Astrocyte of the hippocampus (primary cell): ENCODE data around the gene LPIN3.

Source experiments
- DNase-seq: peaks from one replicate; pipeline ENCODE4 v3.0.0; 2011; ENCODE audit warnings: low read depth, low spot score

LPIN3 gene

GRCh38 chr20:41320976-41321375, 19.6 kb upstream of the LPIN3 start:
- DNase-seq, result no peak

- DNase-seq, result no peak
Observed at GRCh38 chr20:41327178-41327577, 13.4 kb upstream of the LPIN3 start.

DNA sequence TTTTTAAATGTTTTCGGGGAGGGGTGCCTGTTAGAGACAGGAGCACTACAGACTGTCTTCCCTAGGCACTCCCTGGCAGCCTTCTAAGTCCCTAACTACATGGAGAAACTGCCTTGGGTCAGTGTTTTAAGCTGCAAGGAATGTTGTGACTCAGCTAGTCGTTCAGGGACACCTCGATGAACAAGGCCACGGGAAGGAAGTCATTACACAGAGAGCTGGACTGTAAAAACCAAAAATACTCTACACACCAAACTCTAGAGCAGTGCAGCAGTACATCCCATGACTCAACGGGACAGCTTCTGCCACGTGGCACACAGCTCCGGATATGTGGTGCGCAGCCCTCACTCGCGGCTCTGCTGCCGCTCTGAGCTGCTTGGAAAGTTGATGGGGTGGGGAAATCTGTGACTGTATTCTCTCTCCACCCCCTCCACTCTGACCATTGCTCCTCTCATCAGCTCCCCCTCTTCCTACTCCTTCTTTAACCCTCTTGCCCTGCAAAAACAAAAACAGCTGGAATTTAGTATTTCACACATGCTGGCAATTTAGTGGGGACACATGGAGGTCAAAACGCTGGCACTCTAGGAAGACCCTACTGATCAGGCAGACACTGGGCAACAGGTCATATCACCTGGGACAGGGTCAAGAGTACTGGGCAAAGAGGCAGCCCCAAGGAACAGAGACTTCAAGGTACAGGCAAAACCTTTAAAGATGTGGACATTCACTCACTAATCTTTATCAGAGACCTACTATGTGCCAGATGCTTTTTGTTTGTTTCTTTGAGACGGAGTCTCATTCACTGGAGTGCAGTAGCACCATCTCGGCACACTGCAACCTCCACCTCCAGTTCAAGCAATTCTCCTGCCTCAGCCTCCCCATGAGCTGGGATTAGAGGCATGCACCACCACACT, 10.9 kb upstream of the LPIN3 start:
- peak; percentile 95 for DNase-seq

- DNase-seq, result no peak
Observed at GRCh38 chr20:41330343-41330720, 10.3 kb upstream of the LPIN3 start.

DNA sequence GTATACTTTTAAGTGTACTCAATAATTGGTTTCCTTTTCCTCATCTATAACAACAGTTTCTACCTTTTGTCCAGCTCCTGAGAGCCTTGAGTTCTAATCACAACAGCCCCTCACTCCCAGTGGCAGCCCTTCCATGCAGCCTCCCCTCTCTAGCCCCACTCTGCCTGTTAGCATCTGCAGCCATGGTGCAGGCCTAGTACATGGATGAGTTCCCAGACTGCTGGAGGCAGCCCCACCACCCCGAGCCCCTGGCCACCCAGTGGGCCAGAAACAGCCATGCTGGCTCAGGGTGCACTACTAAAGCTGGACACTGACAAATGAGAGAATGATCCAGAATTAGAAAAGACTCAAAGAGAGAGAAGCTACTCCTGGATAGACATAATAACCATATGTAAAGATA, 9.7 kb upstream of the LPIN3 start:
- DNase-seq, result no peak

GRCh38 chr20:41331731-41332130, 8.9 kb upstream of the LPIN3 start:
- no peak for DNase-seq

DNA sequence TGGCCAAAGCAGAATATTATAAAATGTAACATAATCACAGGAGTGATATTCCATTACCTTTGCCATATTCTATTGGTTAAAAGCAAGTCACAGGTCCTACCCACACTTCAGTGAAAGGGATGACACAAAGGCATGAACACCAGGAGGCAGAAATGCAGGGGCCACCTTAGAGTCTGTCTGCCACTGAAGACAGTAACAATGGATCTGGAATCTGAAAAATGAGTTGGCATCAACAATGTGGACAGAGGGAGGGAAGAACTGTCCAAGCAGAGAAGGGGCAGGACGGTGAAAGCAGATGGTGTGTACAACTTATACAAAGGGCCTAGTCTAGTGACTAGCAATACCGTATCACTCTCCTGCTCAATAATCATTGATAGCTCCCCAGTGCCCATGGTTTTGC, 6.6 kb upstream of the LPIN3 start:
- DNase-seq, result no peak

GRCh38 chr20:41334443-41335421, 5.9 kb upstream of the LPIN3 start:
- DNase-seq, result no peak

- DNase-seq, result no peak
Observed at GRCh38 chr20:41335591-41335990, 5.0 kb upstream of the LPIN3 start.

DNA sequence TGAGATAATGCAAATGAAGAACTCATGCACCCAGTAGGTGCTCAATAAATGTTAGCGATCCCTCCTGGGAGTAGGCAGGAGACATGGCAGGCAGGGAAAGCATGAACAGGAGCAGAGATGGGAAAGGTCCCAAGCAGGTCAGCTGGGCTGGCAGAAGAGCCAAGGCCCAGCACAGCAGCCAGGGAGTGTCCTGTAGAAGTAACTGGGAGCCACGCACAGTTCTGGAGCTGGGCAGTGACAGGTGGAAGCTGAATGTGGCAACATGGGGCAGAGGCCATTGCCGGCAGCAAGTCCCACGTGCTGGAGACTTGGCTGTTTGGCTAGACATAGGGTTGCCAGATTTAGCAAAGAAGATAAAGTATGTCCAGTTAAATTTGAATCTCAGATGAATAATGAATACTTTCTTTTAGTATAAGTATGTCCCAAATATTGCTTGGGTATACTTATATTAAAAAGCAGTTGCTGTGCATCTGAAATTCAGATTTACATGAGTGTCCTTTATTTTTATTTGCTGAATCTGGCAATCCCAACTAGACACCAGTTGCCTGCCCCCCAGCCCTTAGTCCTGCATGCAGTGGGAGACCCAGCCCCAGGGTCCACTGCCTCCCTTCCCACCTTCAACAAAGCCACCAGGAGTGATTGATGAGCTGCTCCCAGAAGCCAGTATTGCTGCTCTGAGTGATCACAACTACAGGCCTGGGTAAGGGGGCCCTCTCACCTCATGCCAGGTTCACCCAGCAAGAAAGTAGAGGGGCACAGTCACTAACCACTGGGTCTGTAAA, 3.7 kb upstream of the LPIN3 start:
- no peak for DNase-seq

DNA sequence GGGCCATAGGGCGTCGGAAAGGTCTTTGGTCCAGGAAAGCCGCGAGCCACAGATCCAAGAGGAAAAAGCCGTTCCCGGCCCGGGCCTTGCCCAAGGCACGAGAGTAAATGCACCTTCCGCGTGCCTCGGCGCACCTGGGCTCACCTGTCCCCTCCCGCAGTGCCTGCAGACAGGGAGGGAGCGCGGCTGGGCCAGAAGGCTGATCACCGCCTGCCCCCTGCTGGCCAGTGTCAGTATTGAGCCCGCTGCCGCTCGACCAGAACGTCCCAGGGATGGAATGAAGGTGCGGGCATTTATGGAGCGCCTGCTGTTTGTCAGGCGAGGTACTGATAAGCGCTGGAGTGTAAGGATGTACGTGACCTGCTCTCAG, 679 bp upstream of the LPIN3 start:
- peak; percentile 84 for DNase-seq

DNA sequence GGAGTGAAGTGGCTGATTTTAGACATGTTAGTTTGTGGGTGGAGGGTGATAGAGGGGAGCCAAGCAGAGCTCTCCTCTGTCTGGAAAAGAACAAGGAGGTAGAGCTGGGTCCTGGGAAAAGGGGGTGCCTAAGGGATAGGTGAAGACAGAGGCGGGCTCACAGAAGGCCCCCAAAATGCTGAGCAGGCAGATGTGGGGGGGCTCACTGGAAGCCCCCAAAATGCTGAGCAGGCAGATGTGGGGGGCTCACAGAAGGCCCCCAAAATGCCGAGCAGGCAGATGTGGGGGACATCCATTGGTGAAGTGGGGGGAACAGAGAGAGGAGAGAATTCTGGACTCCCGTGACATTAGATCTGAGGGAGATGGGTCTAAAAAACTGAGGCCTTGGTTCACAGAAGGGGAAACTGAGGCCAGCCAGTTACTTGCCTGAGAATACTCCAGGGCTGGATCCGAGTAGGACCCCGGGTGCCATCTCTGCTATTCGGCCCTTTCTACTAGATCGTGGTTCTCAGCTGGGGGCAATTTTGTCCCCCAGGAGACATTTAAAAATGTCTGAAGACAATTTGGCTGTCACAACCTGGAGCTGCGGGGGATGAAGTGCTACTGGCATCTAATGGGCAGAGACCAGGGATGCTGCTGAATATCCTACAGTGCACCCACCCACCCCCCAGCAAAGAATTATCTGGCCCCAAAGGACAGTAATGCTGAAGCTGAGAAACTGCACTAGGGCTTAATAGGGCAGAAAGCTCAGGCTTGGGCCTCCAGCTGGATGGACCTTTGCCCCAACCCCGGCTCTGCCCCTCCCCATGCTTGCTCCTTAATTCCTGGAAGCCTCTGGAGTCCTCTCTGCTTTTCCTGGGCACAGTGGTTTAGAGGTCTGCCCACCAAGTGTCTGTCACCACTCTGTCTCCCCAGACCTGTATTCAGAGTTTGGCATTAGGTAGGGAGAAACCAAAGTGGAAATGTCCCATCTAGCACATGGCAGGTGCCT, 2.1 kb downstream of the LPIN3 start:
- no peak for DNase-seq

DNA sequence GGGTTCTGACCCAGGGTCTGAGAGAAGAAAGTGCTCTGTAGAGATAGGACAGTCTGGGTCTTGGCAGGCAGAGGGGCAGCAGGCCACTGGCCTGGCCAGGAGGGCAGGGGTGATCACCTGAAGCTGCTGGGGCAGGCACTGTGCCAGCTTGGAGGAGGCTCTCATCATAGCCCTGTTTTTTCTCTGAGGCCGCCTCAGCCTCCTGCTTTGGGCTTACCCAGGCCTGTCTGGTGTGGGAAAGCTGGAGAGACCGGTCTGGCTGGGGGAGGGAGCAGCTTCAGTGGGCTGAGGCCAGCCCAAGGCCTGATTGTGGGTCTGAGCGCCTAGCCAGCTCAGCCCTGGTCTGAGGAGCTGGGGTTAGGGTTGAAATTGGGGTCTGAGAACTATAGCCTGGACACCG, 3.9 kb downstream of the LPIN3 start:
- no peak for DNase-seq

DNA sequence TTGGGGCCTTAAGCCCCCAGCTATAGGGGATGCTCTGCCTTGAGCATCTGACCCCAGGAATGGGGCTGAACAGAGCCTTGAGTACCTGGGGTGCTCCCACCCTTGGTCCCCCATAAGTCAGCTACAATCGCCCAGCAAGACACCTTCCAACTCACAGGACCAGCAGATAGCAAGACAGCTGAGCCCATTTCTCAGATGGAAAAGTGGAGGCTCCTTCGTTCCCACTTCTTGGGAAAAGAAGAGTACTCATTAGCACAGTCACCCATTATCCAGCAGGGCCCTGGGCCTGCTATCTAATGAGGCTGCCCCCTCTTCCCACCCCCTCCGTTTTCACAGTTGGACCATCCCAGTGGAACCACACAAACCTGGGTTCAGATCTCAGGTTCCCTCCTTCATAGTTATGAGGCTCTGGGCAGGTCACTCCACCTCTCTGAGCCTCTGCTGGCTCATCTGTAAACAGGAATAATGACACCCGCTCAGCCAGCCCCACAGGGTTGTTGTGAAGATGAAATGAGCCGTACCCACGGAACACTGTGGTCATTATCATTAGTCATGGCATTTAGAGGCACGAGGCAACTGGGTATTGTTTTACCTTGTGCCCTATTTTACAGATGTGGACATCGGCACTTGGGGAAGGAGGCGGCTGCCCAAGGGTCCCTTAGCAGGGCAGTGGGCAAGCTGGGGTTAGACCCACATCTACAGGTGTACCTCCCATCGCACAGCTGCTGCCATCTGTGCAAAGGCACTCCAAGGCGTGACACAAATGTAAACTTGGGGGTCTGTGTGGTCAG, 4.5 kb downstream of the LPIN3 start:
- no peak for DNase-seq

- DNase-seq, result no peak
Observed at GRCh38 chr20:41345729-41346067, 5.1 kb downstream of the LPIN3 start.

DNA sequence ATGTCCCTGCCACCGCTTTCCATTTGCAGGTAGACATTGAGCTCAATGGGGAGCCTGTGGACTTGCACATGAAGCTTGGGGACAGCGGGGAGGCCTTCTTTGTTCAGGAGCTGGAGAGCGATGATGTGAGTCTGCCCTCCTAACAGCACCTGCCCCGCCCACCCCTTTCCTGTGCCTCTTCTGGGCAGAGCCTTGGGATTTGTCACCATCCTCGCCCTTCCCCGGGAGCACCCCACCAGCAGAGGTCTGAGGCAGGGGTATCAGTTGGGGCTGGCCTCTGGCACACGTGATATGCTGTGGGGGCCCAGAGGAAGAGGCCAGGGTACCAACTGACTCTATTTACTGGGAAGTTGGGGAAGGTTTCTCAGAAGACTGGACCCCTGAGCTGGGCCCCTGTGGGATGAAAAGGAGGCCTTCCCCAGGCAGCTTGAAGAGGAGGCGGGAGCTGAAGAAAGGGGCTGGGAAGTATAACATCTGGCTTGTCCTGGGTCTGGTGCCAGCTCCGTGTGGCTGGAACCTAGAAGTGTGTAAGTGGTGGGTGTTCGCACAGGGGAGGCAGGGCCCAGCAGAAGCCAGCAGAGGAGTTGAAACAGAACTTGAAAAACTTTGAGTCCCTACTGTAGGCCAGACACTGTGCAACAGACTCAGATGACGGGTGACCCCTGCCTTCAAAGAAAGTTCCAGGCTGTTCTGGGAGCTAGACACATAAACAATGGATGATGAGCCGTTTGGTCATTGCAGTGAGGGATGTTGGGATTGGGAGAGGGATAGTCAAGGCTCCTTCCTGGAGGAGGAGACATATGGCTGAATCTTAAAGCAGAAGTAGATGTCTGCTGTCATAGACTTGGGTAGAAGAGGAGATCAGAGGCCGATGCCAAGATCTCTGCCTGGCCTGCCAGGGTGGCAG, 7.2 kb downstream of the LPIN3 start:
- DNase-seq, result no peak

DNA sequence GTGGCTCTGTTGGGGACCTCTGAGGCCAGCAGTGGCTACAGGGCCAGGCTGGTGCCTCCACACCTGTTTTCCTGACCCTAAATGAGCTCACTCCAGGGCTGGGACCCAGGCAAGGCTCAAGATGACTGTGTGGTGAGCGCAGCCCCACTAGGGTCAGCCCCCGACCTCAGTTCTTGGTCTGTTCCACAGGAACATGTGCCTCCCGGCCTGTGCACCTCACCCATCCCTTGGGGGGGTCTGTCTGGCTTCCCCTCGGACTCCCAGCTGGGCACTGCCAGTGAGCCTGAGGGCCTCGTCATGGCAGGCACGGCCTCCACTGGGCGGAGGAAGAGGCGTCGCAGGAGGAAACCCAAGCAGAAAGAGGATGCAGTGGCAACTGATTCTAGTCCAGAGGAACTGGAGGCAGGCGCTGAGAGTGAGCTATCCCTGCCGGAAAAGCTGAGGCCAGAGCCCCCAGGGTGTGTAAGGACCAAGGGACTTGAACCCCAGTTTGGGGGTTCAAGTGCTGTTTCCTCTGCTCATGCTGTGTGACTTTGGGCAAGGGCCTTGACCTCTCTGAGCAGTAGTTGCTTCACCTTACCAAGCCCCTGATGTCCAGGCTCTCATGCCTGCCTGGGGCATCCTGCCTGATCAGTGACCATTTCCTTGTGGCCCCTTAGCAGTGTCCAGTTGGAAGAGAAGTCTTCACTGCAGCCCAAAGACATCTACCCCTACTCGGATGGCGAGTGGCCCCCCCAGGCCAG, 8.0 kb downstream of the LPIN3 start:
- DNase-seq, result no peak

DNA sequence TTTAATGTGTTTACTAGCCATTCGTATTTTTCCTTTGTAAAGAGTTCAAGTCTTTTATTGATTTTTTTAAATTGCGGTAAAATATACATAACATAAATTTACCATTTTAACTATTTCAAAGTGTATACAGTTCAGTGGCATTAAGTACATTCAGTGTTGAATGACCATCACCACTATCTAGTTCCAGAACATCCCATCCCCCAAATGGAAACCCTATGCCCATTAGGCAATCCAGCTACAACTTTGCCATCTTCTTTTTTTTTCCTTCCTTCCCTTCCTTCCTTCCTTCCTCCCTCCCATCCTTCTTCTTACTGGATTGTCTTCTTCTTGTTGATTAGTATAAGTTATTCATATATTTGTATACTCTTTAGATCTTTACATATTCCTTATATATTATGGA, 8.6 kb downstream of the LPIN3 start:
- no peak for DNase-seq
